Fibroblast of skin of back (primary cell): Measurements from ENCODE around the gene GOLGA5.
"Not testable (repeated sequence)": the region's sequence is repeated elsewhere in the genome, so short reads cannot be mapped to it uniquely, and the experiment has no call there.

Source experiments
- DNase-seq: peaks from one replicate; pipeline ENCODE4 v3.0.0-alpha.2; 2013

The GOLGA5 gene

DNA sequence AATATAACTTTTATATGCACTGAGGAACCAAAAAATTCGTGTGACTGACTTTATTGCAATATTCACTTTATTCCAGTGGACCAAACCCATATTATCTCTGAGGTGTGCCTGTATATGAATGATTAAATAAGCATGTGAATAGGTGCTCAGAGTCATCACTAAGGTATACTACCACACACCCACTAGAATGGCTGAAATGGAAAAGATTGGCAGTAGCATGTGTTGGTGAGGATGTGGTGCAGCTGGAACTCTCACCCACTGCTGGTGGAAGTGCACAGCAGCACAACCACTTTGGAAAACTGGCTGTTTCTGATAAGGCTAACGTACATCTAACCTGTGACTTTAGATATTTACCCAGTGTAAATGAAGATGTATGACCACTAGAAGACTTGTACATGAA, 36.8 kb downstream of the GOLGA5 start:
- no peak for DNase-seq

DNA sequence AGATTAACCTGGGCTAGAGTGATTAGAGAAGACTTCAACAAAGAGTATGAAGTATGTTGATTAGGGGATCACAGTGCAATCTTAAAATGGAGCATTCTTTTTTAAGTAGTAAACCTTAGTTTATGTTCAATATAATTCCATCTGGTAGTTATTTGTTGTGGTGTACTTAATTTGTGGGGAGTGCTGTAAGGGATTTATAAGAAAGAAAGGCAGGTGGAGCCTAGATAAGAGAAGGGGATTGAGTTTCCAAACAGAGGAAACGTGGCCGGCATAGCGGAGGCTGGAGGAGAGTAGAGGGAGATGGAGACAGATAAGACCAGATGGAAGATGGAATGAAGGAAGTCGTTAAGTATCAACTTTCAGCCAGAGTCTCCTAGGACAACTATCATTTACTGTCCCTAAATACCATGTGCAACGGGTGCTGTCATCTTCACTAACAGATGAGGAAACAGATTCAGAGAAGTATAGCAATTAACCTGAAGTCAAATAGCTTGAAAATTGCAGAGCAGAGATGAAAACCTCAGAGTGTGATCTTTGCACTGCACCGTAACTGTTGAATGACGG, 38.1 kb downstream of the GOLGA5 start:
- DNase-seq = no peak

DNA sequence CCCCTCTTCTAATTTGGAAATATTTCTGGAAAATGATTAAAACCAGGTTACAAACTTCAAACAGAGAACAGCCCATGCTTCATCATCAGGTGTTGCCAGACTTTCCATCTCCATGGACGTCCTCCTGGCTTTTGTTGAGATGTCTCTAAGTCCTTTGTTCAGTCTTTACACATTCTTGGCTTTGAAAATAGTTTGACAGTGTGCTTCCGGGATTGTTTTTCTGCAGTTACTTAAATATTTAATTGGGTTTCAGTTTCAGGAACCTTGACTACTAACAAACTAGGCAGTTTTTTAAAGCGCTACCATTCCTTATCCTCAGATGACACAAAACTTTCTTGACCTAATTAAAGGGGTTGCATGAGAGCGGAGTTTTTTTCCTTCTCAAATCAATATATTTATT, 47.8 kb downstream of the GOLGA5 start:
- no peak for DNase-seq

DNA sequence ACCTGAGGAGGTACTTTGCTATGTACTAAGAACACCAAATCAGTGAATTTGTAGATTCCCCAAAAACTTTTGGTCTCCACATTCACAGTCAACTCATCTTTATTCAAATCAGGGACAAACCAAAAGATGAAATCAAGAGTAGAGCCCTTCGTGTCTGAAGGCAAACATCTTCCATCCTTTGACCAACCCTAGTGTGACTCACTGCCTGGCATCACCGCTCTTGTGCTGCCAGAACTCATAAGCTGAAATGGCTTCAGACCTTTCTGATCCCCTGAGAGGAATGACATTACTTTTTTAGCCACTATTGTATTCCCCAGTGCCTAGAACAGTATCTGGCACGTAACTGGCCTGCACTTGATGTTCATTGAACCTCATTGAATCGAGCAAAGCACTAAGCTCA, 50.1 kb downstream of the GOLGA5 start:
- no peak for DNase-seq

DNA sequence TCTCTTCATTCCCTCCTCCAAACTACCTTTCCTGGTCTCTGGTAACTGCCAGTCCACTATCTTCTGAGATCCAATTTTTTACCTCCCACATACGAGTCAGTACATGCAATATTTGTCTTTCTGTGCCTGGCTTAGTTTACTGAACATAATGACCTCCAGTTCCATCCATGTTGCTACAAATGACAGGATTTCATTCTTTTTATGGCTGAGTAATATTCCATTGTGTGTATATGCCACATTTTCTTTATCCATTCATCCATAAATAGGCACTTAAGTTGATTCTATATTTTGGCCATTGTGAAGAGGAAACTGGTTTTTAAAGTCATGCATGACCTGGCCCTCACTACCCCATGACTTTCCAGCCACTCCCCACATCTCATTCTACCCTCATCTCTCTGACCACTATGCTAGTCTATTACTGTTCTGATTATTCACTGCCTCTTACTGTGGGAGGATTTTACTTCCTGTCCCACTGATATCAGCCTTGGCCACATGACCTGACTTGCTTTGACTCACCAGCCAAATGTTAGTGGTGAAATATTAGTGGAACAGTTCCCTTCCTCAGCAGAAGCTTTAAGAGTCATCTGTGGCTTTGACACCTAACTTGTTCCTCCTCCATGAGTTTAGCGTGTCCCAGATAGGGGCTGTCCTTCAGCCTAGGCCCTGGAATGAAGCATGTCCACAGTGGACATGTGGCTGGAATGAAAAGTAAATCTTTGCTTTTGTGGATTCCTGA, 52.2 kb downstream of the GOLGA5 start:
- DNase-seq = peak; percentile 49

DNA sequence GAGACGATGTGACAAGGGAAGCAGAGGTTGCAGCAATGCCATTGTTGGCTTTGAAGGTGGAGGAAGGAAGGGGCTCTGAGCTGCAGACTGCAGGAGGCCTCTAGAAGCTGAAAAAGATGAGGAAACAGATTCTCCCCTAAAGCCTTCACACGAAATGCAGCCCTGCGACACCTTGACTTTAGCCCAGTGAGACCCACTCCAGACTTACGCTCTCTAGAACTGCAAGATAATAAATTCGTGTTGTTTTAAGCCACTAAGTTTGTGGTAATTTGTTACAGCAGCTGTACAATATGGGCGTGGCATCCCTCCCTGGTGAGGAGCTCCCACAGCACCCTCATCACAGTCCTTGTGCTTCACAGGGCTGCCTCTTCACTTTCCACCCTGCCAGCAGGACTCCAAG, 53.2 kb downstream of the GOLGA5 start:
- DNase-seq = no peak

DNA sequence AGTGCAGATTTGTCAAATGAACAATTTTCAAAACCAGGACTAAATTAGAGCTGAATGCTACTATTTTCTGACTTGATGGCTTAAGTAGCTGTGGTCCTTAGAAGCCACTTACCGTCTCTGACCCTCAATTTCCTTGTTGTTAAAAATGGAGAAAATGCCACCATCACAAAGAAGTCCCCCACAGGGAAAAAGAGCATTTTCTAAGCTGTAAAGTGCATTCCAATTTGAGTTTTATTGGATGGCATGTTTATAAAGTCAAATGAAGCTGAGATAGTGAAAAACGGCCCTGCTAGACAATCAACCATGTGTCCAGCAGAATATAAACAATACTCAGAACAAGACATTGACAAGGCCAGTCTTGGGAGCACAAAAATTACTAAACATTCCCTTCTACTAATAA, 53.6 kb downstream of the GOLGA5 start:
- no peak for DNase-seq

DNA sequence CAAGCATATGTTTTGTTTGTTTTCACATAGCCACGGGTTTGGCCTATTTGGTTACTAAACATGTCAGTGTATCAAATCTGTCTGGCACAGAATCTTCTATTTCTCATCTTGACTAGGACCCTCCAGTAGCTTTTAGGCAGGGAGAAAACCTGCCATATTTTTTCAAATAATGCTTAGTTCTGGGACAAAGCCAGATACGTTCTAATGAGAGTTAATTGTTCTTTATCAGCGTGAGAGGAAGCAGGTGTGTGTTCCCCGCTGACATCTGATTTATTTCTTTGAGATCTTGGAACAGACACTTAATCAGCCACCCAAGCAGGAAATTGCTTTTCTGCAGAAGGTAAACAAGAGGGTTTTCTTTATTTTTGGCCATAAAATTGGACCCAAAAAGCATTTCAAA, 54.8 kb downstream of the GOLGA5 start:
- no peak for DNase-seq

DNA sequence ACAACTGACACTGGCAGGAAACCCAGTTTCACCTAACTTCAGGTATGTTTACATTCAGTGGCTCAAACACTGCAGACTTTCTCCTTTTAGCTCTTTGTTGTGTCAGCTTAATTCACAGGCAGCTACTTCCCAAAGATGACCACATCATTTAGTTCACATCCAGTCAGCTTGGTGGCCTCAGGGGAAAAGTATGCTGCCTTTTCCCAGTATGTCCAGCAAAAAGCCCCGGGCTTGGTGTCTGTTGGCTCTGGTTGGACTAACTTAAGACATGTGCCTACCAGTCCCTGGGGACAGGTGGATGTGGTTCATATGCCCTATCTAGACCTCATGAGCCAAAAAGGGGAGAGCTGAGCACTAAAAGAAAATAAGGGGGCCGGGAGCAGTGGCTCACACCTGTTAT, 56.4 kb downstream of the GOLGA5 start:
- peak; percentile 18 for DNase-seq

DNA sequence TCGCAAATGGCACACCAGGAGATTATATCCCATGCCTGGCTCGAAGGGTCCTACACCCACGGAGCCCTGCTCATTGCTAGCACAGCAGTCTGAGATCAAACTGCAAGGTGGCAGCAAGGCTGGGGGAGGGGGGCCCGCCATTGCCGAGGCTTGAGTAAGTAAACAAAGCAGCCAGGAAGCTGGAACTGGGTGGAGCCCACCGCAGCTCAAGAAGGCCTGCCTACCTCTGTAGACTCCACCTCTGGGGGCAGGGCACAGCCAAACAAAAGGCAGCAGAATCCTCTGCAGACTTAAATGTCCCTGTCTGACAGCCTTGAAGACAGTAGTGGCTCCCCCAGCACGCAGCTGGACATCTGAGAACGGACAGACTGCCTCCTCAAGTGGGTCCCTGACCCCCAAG, 59.0 kb downstream of the GOLGA5 start:
- DNase-seq = not testable (repeated sequence)

DNA sequence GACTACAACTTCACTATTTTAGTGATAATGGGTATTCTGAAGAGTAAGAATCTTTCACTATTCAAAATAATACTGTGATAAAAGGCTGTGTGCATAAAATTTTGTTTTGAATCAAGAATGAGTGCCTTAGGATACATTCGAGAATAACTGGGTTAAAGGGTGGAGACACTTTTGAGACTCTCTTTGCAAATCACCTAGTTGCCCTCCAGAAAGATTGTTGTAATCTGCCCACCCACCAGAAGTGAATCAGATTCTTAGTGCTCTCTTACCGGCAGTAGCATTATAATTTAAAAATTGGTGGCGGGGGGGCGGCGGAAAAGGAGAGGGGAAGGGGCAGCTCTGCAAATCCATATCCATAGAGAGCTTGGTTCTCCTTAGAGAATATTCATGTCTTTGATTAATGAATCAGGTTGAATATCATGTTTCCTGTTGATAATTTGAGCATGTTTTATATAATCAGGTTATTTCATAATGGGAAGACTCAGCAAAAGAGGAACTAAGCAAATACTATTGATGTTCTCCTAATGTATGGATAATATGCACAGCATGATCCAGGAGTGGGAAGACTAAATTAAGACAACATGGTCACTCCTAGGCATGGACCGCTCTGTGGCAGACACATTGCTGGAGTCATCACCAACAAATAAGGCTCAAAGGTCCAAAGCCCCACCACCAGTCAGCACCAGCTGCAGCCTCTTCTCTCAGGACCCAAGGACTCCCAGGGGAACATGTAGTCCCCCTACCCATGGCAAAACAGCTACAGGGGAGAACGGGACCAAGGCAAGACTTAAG, 66.1 kb downstream of the GOLGA5 start:
- DNase-seq = no peak

DNA sequence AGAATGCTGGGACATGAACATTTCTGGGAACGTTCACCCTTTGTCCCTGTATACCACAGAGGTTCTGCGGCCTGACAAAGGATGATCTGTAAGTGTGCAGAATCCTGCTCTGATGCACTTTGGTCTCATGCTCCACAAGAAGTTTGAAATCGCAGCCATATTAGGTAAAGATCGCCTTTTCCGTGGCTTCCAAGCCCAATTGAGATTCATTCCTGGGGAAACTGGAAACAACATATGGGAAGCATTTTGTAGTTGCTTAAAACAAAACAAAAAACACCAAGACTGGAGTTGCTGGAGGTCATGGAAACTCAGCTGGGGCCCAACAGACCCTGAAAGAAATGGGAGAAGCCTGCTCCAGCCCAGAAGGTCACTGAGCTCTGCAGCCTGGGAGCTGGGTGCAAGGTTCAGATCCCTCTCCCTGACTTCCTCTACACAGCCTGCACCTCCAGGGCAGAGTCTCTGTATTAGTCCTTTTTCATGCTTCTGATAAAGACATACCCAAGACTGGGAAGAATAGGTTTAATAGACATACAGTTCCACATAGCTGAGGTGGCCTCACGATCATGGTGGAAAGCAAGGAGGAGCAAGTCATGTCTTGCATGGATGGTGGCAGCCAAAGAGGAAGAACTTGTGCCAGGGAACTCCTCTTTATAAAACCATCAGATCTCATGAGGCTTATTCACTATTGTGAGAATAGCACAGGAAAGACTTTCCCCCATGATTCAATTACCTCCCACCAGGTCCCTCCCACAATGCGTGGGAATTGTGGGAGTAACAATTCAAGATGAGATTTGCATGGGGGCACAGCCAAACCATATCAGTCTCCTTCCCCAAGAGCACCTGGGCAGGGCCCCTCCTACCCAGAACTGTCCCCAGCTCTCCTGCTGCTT, 68.0 kb downstream of the GOLGA5 start:
- no peak for DNase-seq

DNA sequence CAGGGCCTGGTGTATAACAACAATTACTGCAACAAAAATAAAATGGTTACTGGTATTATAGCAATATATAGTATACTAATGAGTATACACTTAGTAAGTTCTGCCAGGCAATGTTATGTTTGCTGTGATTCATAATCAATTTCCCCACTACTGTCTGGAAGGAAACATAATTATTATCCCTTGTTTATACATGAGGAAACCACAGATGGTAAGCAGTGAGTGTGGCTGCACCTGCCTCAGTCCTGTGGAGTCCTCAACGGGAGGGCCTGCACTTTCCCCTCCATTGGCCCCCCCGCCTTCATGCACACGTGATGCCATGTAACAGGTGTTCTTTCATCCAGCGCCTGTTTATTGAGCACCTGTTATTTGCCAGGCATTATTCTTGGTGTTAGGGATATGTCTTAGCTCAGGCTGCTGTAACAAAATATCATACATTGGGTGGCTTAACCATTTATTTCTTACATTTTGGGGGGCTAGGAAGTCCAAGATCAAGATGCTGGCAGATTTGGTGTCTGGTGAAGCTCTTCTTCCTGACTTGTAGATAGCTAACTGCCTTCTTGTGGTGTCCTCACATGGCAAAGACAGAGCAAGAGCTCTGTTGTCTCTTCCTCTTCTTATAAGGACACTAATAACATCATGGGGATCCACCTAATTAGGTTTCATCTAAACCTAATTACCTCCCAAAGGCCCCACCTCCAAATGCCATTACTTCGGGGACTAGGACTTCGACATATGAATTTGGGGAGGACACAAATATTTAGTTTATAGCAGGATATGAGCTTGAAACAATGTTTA, 69.4 kb downstream of the GOLGA5 start:
- DNase-seq = no peak

DNA sequence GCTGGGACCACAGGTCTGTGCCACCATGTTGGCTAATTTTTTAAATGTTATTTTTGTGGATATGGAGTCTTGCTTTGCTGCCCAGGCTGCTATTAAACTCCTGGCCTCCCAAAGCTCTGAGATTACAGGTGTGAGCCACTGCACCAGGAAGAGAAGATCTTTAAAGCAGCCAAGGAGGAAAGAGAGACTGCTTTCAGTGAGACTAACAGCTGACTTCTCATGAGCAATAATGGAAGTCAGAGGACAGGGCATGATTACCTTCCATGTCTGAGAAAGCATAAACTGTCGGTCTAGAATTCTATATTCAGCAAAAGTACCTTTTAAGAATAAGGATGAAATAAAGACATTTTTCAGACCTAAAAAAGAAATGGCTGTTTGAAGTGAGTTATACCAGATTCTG, 71.6 kb downstream of the GOLGA5 start:
- no peak for DNase-seq

DNA sequence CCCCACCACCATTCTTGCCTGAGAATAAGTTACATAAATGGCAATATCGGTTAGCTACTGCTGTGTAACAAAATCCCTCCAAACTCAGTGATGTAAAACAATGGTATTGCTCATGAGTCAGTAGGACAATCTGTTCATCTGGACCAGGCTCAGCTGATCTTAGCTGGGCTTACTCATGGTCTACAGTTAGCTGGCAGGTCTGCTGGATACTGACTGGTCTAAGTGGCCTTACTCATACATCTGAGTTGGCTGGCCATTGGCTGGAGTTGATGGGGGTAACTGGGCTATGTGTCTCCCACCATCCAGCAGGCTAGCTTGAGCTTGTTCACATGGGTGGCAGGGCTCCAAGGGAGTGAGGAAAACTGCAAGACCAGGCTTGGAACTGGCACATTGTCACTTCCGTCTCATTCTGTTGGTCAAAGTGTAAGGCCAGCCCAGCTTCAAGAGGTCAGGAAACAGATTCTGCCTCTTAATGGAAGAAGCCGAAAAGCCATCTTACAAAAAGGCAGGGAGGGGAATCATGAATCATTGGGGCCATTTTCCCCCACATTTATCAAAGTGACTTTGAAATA, 72.2 kb downstream of the GOLGA5 start:
- no peak for DNase-seq

DNA sequence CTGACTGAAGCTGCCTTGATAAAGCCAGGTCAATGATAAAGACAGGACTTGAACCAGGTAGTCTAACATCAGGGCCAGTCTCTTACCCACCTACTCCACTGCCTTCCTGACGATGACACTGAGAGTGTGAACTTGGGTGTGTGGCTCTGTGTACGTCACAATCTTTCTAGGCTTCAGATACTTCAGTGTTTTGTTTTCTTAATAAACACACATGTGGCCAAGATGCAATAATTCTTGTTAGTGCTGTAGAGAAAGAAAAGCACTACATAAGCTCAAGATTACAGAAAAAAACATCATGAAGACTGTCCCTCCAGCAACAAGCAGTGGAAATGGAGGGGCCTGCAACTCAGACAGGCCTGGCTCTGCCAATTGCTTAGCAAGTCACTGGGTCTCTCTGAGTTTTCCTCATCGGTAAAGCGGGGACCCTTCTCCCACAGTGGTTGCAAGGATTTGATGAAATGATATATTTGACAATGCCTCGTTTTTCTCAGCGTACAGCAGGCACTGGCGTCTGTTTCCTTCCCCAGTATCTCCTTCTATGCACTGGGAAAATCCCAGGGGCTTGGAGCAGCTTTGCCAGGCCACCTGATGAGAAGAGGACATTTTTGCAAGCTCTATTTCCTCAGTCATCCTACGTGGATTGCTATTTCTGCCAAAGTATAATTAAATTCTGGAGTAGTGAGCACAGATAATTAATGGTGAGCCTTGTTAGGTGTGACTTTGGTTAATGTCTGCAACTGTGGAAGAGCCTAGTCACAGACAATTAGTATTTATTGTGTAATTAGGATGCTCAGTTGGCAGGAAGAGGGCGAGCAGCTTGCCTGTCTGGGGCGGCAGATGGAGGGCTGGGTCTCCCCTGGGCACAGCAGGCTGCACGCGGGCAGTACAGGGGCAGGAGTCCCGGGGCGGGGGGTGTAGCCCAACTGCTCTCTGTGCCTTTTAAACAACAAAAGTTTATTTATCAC, 73.1 kb downstream of the GOLGA5 start:
- DNase-seq = no peak

DNA sequence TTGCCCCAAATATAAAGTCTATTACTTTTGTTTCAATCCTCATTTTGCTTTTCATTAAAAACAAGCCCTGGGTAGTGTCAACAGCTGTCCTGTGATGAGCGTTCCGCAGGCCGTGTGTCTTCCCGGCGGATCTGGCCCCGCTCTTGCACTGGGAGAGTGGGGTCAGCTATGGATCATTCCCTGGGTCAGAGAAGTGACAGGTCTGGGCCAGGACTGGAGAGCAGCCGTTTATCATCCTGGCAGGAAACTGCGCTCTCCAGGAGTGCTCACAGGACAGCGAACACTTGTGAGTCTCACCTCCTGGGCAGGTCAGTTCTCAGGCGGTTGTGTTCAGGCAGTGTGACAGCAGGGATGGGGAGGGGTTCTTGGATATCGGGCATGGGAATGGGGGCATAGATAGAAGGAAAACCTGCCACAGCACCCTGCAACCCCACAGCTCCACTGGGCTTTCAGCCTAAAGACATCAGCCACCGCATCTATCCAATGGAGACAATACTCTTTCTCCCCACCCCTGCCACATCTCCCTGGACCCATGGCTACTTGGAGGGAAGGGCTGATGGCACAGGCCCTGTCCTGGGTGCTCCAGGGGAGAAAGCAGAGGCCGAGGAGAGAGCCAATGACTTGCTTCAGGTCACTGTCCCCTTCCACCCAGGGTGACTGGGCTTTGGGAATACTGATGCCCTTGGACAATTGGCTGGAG, 81.0 kb downstream of the GOLGA5 start:
- DNase-seq = no peak

DNA sequence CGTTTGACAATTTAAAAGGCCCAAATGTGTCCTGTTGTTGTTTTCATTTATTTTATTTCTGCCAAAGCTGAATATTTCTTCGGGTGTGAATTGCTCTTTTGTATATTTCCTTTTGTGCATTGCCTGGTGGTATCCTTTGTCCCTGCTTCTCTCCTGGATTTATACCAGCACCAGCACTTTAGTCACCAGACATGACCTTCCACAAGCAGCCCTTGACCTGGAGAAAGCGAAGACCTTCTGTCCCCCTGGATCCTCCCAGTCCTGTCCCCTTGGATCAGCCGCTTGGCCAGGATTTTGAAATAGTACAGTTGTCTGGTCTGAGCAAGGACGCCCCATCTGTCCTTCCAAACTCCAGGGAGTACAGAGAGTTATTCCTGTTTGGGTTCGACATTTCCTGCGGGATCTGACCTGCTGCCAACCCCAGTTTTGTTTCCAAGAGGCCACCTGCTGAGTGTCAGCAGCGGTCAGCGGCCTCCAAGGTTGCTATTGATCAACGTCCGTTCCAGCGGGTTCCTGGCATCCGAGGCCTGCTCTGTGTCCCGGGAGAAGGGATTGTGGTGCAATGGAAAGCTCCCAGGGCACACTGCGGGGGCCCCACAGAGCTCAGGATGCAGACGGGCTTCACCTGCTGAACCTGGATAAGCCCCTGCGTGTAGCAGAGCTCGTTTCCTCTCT, 83.8 kb downstream of the GOLGA5 start:
- DNase-seq = no peak

DNA sequence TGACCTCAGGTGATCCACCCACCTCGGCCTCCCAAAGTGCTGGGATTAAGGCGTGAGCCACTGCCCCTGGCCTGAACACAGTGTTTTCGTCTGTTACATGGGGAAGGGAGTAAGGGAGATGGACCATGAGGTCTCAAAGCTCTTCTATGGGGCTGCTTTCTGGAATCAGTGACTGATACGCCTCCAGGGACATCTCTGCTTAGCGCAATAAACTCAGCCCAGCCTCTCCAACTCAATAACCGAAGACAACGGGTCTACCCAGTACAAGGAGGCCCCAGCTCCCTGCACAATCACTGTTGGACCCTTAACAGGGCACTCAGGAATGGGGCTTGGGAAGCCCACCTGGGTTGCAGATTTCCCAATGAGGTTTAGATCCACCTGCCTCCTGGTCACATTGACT, 86.2 kb downstream of the GOLGA5 start:
- no peak for DNase-seq
